ENCODE measurements around the gene ERF. TPM values are rescaled to one million over a fixed set of nuclear protein-coding genes. Genes with fewer than 3 reads are reported as not detected.

The ERF gene
- total RNA-seq, 6 experiments from 2014 or later, result 74.7 to 87.8 (median 78.8) TPM

GRCh38 chr19:42241279-42241678 lies 13.6 kb downstream of the ERF start:
- Mint-ChIP-seq H3K27me3 (ENCODE audit: insufficient read depth) (peaks cover 16% of the 10 kb centered on the region), H3K4me3 (peak overlapping the region; percentile 95)

GRCh38 chr19:42239544-42240220 lies 15.2 kb downstream of the ERF start:
- no peak for TF ChIP-seq CTCF (IDR thresholded peaks at IDR 0.05)
- H3K27ac Mint-ChIP-seq, result peak overlapping the region; percentile 42; the same call in 1 of the 2 replicates
- DNase-seq, result no peak
- H3K36me3 Mint-ChIP-seq (ENCODE audit: low read depth), result peaks cover 38% of the 10 kb centered on the region
- peak overlapping the region; percentile 95; the same call in 1 of the 2 replicates for H3K4me3 Mint-ChIP-seq
- H3K9me3 Mint-ChIP-seq, result no peaks in the 10 kb centered on the region
- peaks cover 16% of the 10 kb centered on the region for H3K27me3 Mint-ChIP-seq (ENCODE audit: insufficient read depth)
- H3K4me1 Mint-ChIP-seq (ENCODE audit: low read depth), result peaks cover 35% of the 10 kb centered on the region

More at GRCh38 chr19:42241279-42241678, 13.6 kb downstream of the ERF start:
- Mint-ChIP-seq H3K36me3 (ENCODE audit: low read depth) (peaks cover 27% of the 10 kb centered on the region), H3K27ac (peak overlapping the region; percentile 83), H3K9me3 (no peaks in the 10 kb centered on the region), H3K4me1 (ENCODE audit: low read depth) (peaks cover 51% of the 10 kb centered on the region)
- no peak for DNase-seq
- TF ChIP-seq CTCF (IDR thresholded peaks at IDR 0.05), result no peak

GRCh38 chr19:42235181-42235580 lies 19.7 kb downstream of the ERF start:
- no peak overlapping the region for H3K4me3 Mint-ChIP-seq
- no peaks in the 10 kb centered on the region for H3K9me3 Mint-ChIP-seq
- H3K27me3 Mint-ChIP-seq (ENCODE audit: insufficient read depth), result peaks cover 5% of the 10 kb centered on the region; the same call in 1 of the 2 replicates
- peaks cover 7% of the 10 kb centered on the region for H3K4me1 Mint-ChIP-seq (ENCODE audit: low read depth)
- H3K36me3 Mint-ChIP-seq (ENCODE audit: low read depth), result peaks cover 36% of the 10 kb centered on the region
- TF ChIP-seq CTCF (IDR thresholded peaks at IDR 0.05), result no peak
- H3K27ac Mint-ChIP-seq, result no peak overlapping the region
- DNase-seq, result no peak

- no peaks in the 10 kb centered on the region for H3K9me3 Mint-ChIP-seq
- no peak for DNase-seq
Measured at GRCh38 chr19:42234364-42234763, 20.6 kb downstream of the ERF start.

GRCh38 chr19:42233678-42234292 lies 21.1 kb downstream of the ERF start:
- H3K4me1 Mint-ChIP-seq (ENCODE audit: low read depth), result peaks cover 13% of the 10 kb centered on the region
- no peak overlapping the region for H3K4me3 Mint-ChIP-seq
- no peak for DNase-seq
- no peaks in the 10 kb centered on the region for H3K9me3 Mint-ChIP-seq
- TF ChIP-seq CTCF (IDR thresholded peaks at IDR 0.05), result no peak
- peaks cover 32% of the 10 kb centered on the region for H3K36me3 Mint-ChIP-seq (ENCODE audit: low read depth)
- H3K27ac Mint-ChIP-seq, result peak overlapping the region; percentile 5; the same call in 1 of the 2 replicates
- peaks cover 5% of the 10 kb centered on the region; the same call in 1 of the 2 replicates for H3K27me3 Mint-ChIP-seq (ENCODE audit: insufficient read depth)

More at GRCh38 chr19:42234364-42234763, 20.6 kb downstream of the ERF start:
- Mint-ChIP-seq H3K36me3 (ENCODE audit: low read depth) (peaks cover 35% of the 10 kb centered on the region), H3K27ac (no peak overlapping the region), H3K27me3 (ENCODE audit: insufficient read depth) (peaks cover 5% of the 10 kb centered on the region; the same call in 1 of the 2 replicates), H3K4me3 (no peak overlapping the region), H3K4me1 (ENCODE audit: low read depth) (peaks cover 7% of the 10 kb centered on the region)
- TF ChIP-seq CTCF (IDR thresholded peaks at IDR 0.05), result no peak
